Stimulated activated CD8-positive, alpha-beta memory T cell treated with anti-CD3 and anti-CD28 coated beads, Interleukin-15, amount 100 ng/mL, for 48 hours (primary cell): Measurements from ENCODE around the gene TNPO1.
"Not testable (repeated sequence)": the region's sequence is repeated elsewhere in the genome, so short reads cannot be mapped to it uniquely, and the experiment has no call there.

Experiments
- DNase-seq, 2 donors: peaks; one replicate each; pipeline ENCODE4 v3.0.0-alpha.2; 2020; ENCODE audit warnings: low read depth in 2 of 2

TNPO1 gene

DNA sequence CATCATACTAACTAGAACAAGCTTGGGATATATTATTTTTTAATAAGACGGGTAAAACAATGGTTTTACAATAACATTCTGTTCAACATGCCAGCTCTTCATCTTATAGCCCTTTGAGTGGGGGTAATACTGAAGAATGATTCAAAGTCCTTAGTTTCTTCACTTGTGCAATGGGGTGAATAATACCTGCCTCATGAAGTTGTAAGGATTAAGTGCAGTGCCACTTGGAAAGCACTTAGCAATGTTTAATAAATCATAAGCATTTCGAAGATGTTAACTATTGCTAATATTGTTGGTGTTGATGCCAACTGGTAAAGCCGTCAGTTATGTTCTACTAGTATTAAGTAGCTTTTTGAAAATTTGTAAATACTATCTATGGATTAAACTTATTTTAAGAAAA lies 38.0 kb downstream of the TNPO1 start:
- no peak for DNase-seq

DNA sequence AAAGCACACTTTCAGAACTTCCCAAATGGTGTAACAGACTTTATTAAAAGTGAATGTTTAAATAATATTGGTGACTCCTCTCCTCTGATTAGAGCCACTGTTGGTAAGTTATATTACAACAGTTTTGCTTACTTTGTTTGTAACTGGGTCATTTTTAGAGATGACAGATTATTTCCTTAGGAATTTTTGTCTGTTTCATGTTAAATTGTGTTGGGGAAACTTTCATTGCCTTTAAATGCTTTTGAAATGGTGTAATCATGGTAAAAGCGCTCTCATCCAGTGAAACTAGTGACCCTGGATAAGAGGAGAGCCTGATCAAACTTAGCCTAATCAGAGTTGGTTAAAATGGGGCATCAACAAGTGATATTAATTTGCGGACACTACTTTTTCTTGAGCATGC lies 39.4 kb downstream of the TNPO1 start:
- no peak for DNase-seq

DNA sequence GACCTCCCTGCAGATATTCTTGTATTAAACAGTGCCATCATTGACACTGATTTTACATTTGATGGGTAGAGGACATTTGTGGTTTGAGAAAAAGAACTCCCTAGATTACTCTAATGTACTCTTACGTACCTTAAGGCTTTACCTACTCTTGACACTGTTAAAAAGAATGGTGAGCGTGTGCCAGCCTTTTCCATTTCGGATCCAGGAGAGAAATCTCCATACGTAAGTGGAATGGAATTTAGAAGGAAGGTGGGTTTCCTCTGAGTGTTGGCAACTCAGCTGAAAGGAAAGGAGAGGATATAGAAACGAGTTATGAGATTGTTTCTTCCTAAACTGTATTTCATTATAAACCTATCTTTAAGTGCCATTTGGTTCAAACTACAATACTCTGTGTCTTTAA lies 40.9 kb downstream of the TNPO1 start:
- no peak for DNase-seq

DNA sequence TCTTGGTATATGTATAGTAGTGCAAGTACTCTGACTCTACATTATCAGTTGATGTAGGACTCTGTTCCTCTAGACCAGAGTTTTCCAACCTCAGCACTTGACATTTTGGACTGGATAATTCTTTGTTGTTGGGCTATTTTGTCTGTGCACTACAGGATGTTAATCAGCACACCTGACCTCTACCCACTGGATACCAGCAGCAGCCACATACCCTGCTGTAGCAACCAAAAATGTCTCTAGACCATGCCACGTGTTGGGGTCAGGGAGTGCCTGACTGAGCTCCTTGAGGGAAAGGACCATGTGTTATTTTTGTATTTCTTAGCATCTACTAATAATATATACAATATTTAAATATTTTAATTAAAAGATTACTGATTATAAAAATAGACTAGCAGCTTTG lies 42.7 kb downstream of the TNPO1 start:
- DNase-seq, result no peak

DNA sequence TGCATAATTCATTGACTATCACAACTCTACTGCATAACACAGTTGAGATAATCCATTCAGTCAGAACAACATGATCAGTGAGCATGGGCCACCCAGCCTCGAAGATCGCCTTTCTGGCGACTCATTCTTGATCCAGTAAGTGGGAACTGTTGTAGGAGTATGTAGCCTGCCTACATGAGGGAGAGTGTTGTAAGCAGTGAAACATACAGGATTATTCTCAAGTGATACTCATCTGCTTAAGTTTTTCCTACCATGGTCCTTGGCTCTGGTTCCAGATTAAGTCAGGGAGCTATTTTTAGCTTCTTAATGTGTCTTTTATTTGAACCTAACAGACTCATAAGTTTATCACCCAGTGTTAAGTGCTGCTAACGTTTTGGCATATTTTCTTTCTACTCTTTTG lies 44.0 kb downstream of the TNPO1 start:
- no peak for DNase-seq

DNA sequence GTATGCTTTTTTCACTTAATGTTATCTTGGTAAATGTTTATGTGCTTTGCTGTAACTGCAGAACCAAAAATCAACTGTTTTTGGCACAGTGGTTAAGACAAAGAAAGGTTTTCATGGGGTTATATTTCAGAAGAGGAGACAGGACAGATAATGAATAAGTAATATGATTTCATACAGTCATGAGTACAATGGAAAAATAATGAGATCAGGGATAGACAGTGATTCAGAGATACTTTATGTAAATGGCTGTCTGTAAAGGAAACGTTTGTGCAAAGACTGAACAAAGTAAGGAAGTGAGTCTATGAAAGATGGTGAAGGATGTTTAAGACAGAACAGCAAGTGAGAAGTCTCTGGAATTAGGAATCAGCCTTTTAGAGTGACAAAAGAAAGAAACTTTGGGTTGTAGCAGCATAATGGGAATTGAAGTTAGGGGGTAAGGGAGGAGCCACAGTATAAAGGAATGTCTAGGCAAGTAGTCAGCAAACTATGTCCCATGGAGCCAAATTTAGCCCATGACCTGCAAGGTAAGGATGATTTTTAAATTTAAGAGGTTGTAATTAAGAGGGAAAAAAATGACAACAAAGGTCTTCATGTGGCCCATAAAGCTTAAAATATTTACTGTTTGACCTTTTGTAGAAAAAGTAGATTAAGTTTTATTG lies 55.0 kb downstream of the TNPO1 start:
- no peak for DNase-seq

DNA sequence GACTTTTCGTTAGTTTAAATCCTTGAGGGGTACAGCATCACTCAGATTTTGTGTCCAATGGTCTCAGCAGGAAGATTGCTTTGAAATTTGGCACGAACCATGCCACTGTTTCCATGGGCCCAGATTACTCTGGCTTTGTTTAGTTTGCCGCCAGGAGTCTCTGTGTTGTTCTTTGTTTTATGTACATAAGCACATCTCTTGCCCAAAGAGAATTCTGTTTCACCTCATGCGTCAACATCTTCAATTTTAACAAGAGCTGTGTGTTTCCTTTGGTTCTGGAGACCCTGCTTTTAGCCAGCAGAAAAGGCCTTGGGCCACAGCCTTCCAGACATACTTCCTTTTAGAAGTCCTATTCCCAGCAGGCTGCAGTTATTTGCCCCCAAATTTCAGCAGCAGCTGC lies 62.4 kb downstream of the TNPO1 start:
- DNase-seq, result no peak

DNA sequence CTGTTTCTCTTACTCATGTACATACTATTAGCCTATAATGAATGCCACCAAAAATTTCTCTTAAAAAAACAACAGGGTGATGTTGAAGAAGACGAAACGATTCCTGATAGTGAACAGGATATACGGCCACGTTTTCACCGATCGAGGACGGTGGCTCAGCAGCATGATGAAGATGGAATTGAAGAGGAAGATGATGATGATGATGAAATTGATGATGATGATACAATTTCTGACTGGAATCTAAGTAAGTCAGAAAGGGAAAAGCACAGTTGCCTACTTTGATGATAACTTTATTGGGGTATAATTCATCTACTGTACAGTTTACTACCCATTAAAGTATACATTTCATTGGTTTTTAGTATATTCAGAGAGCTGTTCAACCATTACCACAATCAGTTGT lies 66.5 kb downstream of the TNPO1 start:
- DNase-seq, result no peak

DNA sequence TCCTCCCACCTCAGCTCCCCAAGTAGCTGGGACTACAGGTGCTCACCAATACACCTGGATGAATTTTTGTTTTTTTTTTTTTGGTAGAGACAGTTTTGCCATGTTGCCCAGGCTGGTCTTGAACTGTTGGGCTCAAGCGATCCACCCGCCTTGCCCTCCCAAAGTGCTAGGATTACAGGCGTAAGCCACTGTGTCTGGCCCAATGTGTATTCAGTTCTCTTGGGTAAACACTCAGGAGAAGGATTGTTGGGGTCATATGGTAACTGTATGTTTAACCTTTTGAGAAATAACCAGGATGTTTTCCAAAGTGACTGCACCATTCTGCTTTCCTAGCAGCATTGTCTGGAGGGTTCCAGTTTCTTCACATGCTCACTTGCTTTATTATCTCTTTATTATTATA lies 67.4 kb downstream of the TNPO1 start:
- no peak for DNase-seq

DNA sequence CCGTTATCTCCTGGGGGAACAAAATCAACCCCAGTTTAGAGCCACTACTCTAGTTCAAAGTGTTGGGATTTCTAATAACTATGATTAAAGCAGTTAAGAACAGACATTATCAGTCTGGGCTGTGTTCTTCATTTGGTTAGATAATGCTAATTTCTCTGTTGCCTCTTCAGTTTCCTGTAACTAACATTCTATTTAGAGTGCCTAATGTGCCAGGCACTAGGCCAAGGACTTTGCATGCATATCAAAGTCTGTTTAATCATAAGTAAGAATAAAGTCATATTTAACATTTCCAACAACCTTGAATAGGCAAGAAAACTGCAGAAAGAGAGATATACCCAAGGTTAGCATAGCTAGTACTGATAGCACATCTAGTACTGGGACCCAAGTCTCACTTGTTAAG lies 68.4 kb downstream of the TNPO1 start:
- DNase-seq, result no peak

DNA sequence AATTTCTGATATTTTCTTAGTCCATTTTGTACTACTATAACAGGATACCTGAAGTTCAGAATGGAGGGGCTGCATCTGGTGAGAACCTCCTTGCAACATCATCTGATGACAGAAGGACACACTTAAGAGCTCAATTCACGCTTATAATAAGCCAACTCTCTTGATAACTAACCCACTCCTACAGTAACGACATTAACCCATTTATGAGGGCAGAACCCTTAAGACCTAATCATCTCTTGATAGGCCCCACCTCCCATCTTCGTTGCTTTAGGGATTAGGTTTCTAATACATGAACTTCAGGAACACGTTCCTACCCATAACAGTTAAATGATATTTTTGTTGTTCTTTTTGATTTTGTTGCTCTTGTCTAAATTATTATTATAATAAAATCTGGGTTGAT lies 69.4 kb downstream of the TNPO1 start:
- no peak for DNase-seq

DNA sequence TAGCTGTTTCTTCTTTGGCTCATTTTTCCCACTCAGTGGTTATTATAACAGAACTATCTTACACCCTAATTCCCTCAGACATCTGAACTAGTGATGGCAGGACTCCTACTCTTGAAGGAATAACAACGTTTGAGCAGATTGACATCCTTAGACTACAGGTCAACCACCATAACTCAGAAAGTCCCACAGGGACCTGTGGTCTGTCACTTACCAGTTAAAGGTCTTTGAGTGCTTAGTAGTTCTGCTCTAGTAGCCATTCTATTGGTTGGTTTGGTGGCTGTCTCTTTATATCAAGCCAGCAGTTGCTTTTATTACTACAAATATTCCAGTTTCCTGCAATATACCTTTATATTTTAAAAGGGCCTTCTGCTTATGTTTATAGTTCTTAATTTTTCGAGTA lies 72.1 kb downstream of the TNPO1 start:
- no peak for DNase-seq

DNA sequence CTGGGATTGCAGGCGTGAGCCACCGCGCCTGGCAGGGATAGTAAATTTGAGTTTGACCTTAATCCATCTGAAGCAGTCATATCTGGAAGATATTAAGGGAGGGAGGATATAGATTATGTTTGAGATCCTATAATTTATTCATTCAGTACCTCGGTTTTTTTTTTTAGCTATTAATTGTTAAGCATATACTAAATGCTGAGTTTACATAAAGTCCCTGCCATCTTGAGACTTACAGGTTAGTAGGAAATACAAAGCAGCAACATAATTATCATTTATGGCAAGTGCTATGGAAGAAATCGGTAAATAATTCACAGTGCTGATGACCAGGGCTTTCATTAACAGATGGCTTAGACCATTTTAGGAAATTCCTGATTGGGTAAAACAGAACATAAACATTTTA lies 72.9 kb downstream of the TNPO1 start:
- no peak for DNase-seq

DNA sequence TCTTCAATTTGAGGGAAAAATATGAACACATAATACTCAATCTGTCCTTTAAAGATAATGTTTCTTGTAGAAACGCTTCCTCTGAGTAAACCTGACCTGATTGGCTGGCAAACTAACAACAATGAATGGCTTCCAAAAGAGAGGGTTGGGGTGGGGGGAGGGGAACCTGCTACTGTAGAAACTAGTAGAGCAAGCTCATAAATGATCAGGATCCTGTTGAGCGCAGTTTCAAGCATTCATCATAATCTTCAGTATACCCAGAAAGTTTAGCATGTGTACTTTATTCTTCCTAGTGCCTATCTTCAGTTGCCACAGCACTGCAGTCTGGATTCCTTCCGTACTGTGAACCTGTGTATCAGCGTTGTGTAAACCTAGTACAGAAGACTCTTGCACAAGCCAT lies 76.4 kb downstream of the TNPO1 start:
- no peak for DNase-seq

DNA sequence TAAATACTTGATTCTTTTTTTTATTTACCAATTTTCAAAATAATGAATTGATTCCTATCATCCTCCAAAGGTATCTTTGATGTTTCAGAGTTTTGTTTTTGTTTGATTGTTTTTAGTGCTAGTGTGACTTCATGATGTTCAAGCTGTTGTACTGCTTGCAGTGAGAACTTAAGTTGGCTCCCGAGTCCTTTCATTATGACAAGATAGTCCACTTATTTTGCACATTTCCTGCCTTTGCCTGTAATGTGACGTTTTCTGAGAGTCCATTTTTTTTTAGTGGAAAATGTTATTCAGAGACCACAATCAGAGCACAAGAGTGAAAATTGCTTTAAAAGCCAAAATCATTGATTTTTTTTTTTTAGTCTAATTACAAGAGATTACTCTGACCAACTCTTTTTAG lies 79.3 kb downstream of the TNPO1 start:
- no peak for DNase-seq

DNA sequence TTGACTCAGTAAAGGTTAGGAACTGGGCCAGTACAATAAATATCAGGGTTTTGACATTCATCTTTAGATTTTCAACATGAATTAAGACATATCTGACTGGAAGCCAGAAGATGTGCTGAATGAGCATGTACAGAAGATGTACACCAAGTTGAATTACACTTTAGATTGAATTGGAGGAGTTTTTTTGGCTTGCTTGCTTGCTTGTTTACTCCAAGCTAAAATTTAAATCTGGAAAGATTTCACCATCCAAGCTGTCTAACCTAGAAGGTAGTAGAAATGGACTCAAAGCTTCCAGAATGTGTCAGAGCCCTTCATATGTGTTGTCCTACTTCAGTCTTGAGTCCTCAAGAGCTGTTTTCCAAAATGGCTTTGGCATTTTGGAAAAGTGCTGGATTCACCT lies 90.3 kb downstream of the TNPO1 start:
- no peak for DNase-seq

DNA sequence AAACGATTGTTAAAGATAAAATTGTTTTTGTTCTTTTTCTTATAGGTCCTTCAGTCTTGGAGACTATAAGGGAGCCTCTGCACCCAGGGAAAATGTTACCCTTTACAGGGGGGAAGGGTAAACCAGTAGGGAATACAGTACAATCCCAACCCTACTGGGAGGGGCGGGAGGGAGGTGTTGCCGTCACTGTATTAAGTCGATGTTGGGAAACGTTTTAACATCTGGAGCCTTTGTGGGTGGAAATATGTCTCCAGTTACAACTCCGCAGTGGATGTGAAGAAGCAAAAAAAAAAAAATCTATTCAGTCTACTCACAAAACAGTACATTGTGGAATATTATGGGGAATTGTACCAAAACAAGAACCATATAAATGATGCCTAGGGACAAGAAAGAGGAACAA lies 92.2 kb downstream of the TNPO1 start:
- DNase-seq, result no peak

DNA sequence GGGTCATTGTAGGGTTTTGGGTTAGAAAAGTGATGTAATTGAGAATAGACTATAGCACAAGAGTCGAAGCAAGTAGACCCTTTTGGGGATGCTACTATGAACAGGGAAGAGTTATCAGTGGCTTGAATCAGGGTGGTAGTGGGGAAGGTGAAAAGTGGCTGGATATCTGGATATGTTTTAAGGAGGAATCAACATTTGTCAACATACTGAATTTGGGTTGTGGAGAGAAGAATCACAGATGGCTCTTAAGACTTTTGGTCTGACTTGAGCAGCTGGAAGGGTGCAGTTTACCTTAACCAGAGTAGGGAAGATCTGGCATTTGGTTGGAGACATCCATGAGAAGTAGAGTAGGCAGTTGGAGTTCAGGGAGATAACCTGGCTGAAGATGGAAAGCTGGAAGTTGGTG lies 100.9 kb downstream of the TNPO1 start:
- DNase-seq, result no peak

DNA sequence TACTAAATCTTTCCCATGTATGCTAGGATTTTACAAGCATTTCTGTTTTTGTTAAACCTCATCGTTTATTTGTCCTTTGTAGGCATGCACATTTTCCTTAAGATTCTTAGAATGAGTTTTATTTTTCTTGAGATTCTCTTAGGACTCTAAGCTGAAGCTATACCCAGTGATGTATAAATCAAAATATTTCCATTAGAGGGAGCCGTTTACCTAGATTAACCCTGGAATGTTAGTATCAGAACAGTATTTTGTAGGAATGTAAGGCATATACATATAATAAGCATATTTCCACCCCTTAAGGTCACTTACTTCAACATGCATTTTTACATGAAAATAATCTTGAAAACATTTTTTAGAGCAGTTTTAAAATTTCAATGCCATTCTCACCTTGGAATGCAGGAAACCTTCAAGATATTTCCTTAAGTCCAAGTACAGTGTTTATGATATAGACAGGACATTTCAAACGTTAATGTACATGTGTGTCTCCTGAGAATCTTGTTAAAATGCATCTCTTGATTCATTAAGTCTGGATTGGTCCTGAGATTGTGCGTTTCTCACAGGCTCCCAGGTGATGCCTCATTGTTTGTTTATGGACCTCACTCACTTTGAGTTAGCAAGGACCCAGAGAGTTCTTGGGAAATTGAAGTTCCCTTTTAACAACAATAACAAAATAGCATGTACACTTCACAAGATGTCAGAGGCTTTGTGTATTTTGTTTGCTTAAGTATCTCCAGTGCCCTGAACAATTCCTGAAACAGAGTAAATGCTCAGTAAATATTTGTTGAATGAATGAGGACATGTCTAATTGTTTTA lies 104.4 kb downstream of the TNPO1 start:
- no peak for DNase-seq

DNA sequence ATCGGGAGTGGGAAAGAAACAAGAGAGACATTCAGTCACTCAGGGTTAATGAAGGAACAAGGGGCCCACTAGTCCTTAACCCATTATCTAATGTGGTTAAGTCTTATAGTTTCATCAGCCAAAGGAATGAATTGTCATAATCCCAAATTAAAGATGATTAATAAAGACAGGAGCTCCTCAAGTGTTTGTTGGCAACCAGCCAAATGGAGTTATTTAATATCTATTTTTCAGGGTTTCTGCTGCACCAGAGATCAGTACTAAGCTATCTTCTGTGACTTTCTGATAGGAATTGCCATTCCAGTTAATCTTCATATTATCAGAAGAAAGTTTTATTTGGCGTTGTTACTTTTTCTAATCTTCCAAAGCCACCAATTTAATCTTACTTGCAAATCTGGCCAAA lies 105.4 kb downstream of the TNPO1 start:
- DNase-seq, result no peak

DNA sequence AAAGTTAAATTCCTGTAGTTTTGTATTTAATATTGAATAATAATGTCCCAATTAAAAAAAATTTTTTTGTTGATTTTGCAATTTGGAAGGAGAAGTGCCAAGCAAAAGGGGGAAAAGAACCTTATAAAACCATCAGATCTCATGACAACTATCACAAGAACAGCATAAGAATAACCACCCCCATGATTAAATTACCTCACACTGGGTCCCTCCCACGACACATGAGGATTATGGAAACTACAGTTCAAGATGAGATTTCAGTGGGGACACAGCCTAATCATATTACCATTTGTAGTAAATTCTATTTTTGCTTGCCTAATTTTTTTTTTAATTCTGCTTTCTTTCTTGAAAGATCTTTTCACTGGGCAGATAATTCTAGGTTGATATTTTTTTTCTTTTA lies 106.0 kb downstream of the TNPO1 start:
- no peak for DNase-seq

DNA sequence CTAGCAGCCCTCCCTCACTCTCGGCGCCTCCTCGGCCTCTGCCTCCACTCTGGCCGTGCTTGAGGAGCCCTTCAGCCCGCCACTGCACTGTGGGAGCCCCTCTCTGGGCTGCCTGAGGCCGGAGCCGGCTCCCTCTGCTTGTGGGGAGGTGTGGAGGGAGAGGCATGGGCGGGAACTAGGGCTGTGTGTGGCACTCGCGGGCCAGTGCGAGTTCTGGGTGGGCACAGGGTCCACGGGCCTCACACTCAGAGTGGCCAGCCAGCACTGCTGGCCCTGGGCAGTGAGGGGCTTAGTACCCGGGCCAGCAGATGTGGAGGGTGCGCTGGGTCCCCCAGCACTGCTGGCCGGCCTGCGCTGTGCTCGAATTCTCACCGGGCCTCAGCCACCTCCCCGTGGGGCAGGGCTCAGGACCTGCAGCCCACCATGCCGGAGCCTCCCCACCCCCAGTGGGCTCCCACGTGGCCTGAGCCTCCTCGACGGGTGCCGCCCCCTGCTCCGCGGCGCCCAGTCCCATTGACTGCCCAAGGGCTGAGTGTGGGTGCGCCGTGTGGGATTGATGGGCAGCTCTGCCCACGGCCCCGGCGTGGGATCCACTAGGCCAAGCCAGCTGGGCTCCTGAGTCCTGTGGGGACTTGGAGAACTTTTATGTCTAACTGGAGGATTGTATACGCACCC lies 109.0 kb downstream of the TNPO1 start:
- DNase-seq, result no peak

DNA sequence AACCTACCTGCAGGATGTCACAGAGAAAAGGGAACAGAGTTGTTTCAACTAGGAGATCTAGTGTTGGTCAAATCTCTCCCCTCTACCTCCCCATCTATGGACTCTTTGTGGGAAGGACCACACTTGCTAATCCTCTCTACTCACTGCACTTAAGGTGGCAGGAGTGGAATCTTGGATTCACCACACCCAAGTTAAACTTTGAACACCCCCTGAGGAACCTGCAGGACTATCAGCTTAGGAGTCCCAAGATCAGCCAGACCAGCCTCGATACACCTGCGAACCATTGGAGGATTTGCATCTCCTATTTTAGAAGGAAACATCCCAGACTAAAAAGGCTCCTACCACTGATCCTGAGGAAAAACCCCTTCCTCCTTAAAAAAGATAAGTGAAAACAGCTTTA lies 116.2 kb downstream of the TNPO1 start:
- DNase-seq, result not testable (repeated sequence)
